Testis (tissue), 3 donors: ENCODE results near the gene CCM2. TPM values are rescaled to one million over a fixed set of nuclear protein-coding genes. Genes with fewer than 3 reads are reported as not detected.
A peak's percentile ranks its signal among the peaks of the same experiment; 100 is the strongest.

Experiments
- DNase-seq: peaks from one replicate; pipeline ENCODE4 v3.0.0-alpha.2; 2019
- H3K27ac ChIP-seq, 2 donors: fragments of 200-600 bp; sonication (generic); one replicate each; pipeline ENCODE4 v1.5.1; 2019
- H3K27me3 ChIP-seq: fragments of 200-600 bp; sonication (generic); one replicate; pipeline ENCODE4 v1.5.1; 2019
- H3K36me3 ChIP-seq: fragments of 200-600 bp; sonication (generic); one replicate; pipeline ENCODE4 v1.5.1; 2017; ENCODE audit warnings: low read depth; ENCODE audit errors: missing control alignments
- H3K4me1 ChIP-seq: fragments of 200-600 bp; sonication (generic); one replicate; pipeline ENCODE4 v1.5.1; 2019
- H3K4me3 ChIP-seq, 2 donors: fragments of 200-600 bp; sonication (generic); one replicate each; pipeline ENCODE4 v1.5.1; 2017 to 2019
- H3K9me3 ChIP-seq: fragments of 200-600 bp; sonication (generic); one replicate; pipeline ENCODE4 v1.5.1; 2017
- CTCF ChIP-seq, 3 experiments: fragments of 450-650 bp in 2 of 3; fragments of 200-600 bp in 1 of 3; sonication (generic) in 1 of 3; IDR thresholded peaks; one replicate each; pipeline ENCODE4 v1.5.1; 2016 to 2019; ENCODE audit warnings: antibody characterized with exemption in 3 of 3, mild to moderate bottlenecking in 2 of 3, moderate library complexity in 1 of 3
- POLR2A ChIP-seq: fragments of 450-650 bp; IDR thresholded peaks from one replicate; pipeline ENCODE4 v1.6.1; 2017; ENCODE audit warnings: antibody characterized with exemption, mild to moderate bottlenecking, moderate library complexity
- WGBS, 2 donors: methylation state at CpG; one replicate each; pipeline ENCODE4 v1.1.5; 2018; 5-methylcytosine and 5-hydroxymethylcytosine counted together
- intact Hi-C: fragments of 100-400 bp; cut with DNase I; formaldehyde crosslinking; loops from one replicate; pipeline ENCODE4 v1.15.1; 2023; ENCODE audit warnings: low total_unique reads
- polyA plus RNA-seq: library from polyadenylated mRNA; stranded (reverse); fragments of 350-450 nt; fragmentation: Illumina TruSeq; extraction: RNeasy Lipid Tissue Mini Kit (QIAGEN cat#74804); gene quantifications from one replicate; pipeline ENCODE4 v1.2.3, GENCODE V29; 2014; ENCODE audit warnings: low read depth, low replicate concordance; ENCODE audit not compliant: insufficient read depth
- total RNA-seq, 2 donors: library from RNA; depleted of rRNA; stranded (reverse); fragments of >200 nt; gene quantifications; one replicate each; pipeline ENCODE4 v1.2.3, GENCODE V29; 2016

Gene CCM2
- total and polyA plus RNA-seq, 3 donors from 2014 or later: 57.6 to 95.1 (median 85.4) TPM

- intact Hi-C loops: loop anchor here (10.0 kb wide), 1 partner anchor 120 kb away; no protein-coding TSS in a partner anchor
- no peaks in the 10 kb centered on the region for H3K27me3 ChIP-seq
- no peaks in the 10 kb centered on the region for H3K9me3 ChIP-seq
- no peak for TF ChIP-seq POLR2A
- no peak for TF ChIP-seq CTCF (IDR thresholded peaks at IDR 0.05)
- H3K36me3 ChIP-seq: no peaks in the 10 kb centered on the region
- H3K27ac ChIP-seq: no peak overlapping the region
- 61 to 72% methylated on average over 3 of the region's 3 CpGs for WGBS, 2 donors
- DNase-seq: no peak
- H3K4me3 ChIP-seq: no peak overlapping the region
- peaks cover 23% of the 10 kb centered on the region for H3K4me1 ChIP-seq
These were observed 15.6 kb upstream of the CCM2 start for GRCh38 chr7:44984478-44984758.

- Histone ChIP-seq H3K9me3 (no peaks in the 10 kb centered on the region), H3K27me3 (no peaks in the 10 kb centered on the region), H3K4me1 (peaks cover 29% of the 10 kb centered on the region), H3K4me3 (no peak overlapping the region), H3K36me3 (no peaks in the 10 kb centered on the region), H3K27ac (peak overlapping the region in 1 of 2 donors; percentile 90)
- intact Hi-C loops: loop anchor here (10.0 kb wide), 1 partner anchor 120 kb away; no protein-coding TSS in a partner anchor
- no peak for TF ChIP-seq CTCF (IDR thresholded peaks at IDR 0.05)
- no peak for TF ChIP-seq POLR2A
- 73 to 76% methylated on average over 6 of the region's 6 CpGs for WGBS, 2 donors
- DNase-seq: no peak
These were observed 14.8 kb upstream of the CCM2 start for GRCh38 chr7:44985033-44985695.

- intact Hi-C loops: loop anchor here (10.0 kb wide), 1 partner anchor 119 kb away; no protein-coding TSS in a partner anchor
- WGBS, 2 donors: 10 to 11% methylated on average over 7 to 8 of the region's 8 CpGs
- Histone ChIP-seq H3K27ac (peak overlapping the region; percentile 79 to 90), H3K4me3 (peak overlapping the region; percentile 54 to 56), H3K27me3 (no peaks in the 10 kb centered on the region), H3K36me3 (no peaks in the 10 kb centered on the region), H3K9me3 (no peaks in the 10 kb centered on the region), H3K4me1 (peaks cover 31% of the 10 kb centered on the region)
- TF ChIP-seq POLR2A (no peak), CTCF (IDR thresholded peaks at IDR 0.05) (no peak)
- no peak for DNase-seq
These were observed 14.1 kb upstream of the CCM2 start for GRCh38 chr7:44985900-44986217.

- no peaks in the 10 kb centered on the region for H3K9me3 ChIP-seq
- TF ChIP-seq POLR2A (peak; percentile 81), CTCF (IDR thresholded peaks at IDR 0.05) (no peak)
- peak; percentile 94 for DNase-seq
- H3K27me3 ChIP-seq: no peaks in the 10 kb centered on the region
- no peaks in the 10 kb centered on the region for H3K36me3 ChIP-seq
- peak overlapping the region; percentile 54 to 56 for H3K4me3 ChIP-seq
- 1% methylated on average over 25 to 68 of the region's 68 CpGs for WGBS, 2 donors
- peak overlapping the region; percentile 79 to 90 for H3K27ac ChIP-seq
- H3K4me1 ChIP-seq: peaks cover 37% of the 10 kb centered on the region
- intact Hi-C loops: loop anchor here (10.0 kb wide), 1 partner anchor 118 kb away; no protein-coding TSS in a partner anchor
These were observed 13.6 kb upstream of the CCM2 start for GRCh38 chr7:44986218-44987053.
